ENCODE results near the gene HYAL3. TPM values are rescaled to one million over a fixed set of nuclear protein-coding genes. Genes with fewer than 3 reads are reported as not detected.
A peak's percentile ranks its signal among the peaks of the same experiment; 100 is the strongest.

Gene HYAL3
- total and polyA plus RNA-seq, 2 of the 8 experiments (the other 6 are each of a cell fraction or from before 2014, with no cell fraction given) = 3.2 to 12.2 TPM

DNA sequence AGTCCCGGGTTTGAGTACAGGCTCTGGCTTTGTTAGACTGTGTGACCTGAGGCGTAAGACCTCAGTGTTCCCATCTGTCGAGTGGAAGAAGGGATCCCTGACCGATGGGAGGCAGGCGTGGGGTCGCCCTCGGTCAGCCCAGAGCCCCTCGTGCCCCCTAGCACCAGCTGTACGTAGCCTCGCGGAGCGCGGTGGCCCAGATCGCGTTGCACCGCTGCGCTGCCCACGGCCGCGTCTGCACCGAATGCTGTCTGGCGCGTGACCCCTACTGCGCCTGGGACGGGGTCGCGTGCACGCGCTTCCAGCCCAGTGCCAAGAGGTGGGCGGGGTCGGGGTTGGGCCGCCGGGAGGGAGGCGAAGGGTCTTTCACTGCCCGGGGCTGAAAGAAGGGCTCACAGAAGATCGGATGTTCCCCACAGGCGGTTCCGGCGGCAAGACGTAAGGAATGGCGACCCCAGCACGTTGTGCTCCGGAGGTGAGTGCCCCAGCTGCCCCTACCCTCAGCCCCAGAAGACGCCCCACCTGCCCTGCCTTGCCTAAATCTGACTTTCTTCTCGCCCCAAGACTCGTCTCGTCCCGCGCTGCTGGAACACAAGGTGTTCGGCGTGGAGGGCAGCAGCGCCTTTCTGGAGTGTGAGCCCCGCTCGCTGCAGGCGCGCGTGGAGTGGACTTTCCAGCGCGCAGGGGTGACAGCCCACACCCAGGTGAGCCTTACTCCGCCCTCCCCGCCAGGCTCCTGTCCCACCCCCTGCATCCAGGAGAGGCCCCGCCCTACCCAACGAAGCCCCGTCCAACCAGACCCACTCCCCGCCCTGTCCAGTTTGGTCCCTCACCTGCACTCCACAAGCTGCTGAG, 23.8 kb downstream of the HYAL3 start:
- Histone ChIP-seq H3K9ac (replicated peaks in 1 of 4; ENCODE audit: extremely low read depth in 1 of 4, low read depth in 3 of 4, low read length in 3 of 4) (peak overlapping the region in 2 of 4 experiments; percentile 13 to 21; a peak in 2 of 7 replicates), H3K4me2 (ENCODE audit: insufficient read depth in 1 of 2, low read depth in 2 of 2, low read length in 2 of 2) (peak overlapping the region; percentile 53 to 86), H4K91ac (replicated peaks; ENCODE audit: insufficient read length, low read length) (peak overlapping the region; percentile 90), H2BK5ac (ENCODE audit: low read depth, low read length) (0 out of 2 replicates have a peak overlapping the region, but pooled peaks have one; percentile 30), H3K23ac (ENCODE audit: insufficient read length) (no peak overlapping the region), H3K4ac (replicated peaks; ENCODE audit: insufficient read length, low read depth, low read length) (peak overlapping the region; percentile 74), H3K23me2 (ENCODE audit: low read depth, low read length) (peaks cover 2% of the 10 kb centered on the region; the same call in 1 of the 2 replicates), H4K5ac (ENCODE audit: insufficient read length, low read depth, low read length) (no peak overlapping the region), H3K79me1 (ENCODE audit: low read depth, low read length) (no peaks in the 10 kb centered on the region), H3K4me3 (ENCODE audit: extremely low read depth in 1 of 4, insufficient read depth in 2 of 4, low read depth in 3 of 4, low read length in 4 of 4) (peak overlapping the region; percentile 20 to 61 (median 37)), H3K9me3 (ENCODE audit: insufficient read depth in 2 of 2, low read depth in 1 of 2, low read length in 1 of 2) (no peaks in the 10 kb centered on the region; a peak in 1 of 4 replicates), H3K18ac (ENCODE audit: extremely low read depth, low read length) (peak overlapping the region; percentile 32), H2BK15ac (ENCODE audit: low read length) (no peak overlapping the region; the same call in 1 of the 2 replicates), H2AK5ac (ENCODE audit: low read depth, low read length) (no peak overlapping the region), H3K56ac (replicated peaks; ENCODE audit: insufficient read length, low read depth, low read length) (no peak overlapping the region), H4K8ac (ENCODE audit: extremely low read depth, insufficient read depth, low read length) (peak overlapping the region; percentile 70), H3K4me1 (replicated peaks in 1 of 4; ENCODE audit: control insufficient read depth in 3 of 4, insufficient read depth in 4 of 4, low read length in 3 of 4) (peaks cover 0 to 13% (median 10%) of the 10 kb centered on the region in 4 experiments; a peak in 5 of 7 replicates), H2BK20ac (ENCODE audit: low read length) (no peak overlapping the region), H2AFZ (ENCODE audit: low read length) (no peak overlapping the region), H3K27me3 (replicated peaks in 1 of 4; ENCODE audit: control insufficient read depth in 3 of 4, extremely low read depth in 1 of 4, insufficient read depth in 3 of 4, low read length in 3 of 4) (peaks cover 27 to 54% (median 43%) of the 10 kb centered on the region in 4 experiments), H3K14ac (ENCODE audit: insufficient read length) (no peak overlapping the region), H2BK120ac (replicated peaks; ENCODE audit: low read depth, low read length) (no peak overlapping the region), H2BK12ac (ENCODE audit: low read depth, low read length) (0 out of 2 replicates have a peak overlapping the region, but pooled peaks have one; percentile 81), H3K79me2 (ENCODE audit: control insufficient read depth in 1 of 2, insufficient read depth in 2 of 2, low read length in 2 of 2) (no peaks in the 10 kb centered on the region), H3K27ac (ENCODE audit: low read depth, low read length) (no peak overlapping the region), H4K20me1 (replicated peaks in 1 of 2; ENCODE audit: control insufficient read depth in 1 of 2, insufficient read depth in 2 of 2, low read length in 2 of 2) (no peaks in the 10 kb centered on the region), H3K36me3 (ENCODE audit: control insufficient read depth in 2 of 4, insufficient read depth in 4 of 4, low read length in 3 of 4) (no peaks in the 10 kb centered on the region)
- WGBS, 2 experiments (ENCODE audit: extremely low coverage in 1 of 2, insufficient coverage in 1 of 2, insufficient read length in 1 of 2, insufficient replicate concordance in 2 of 2, low coverage in 1 of 2, low lambda C conversion rate in 2 of 2, missing lambda C conversion rate in 1 of 2) = 17% methylated on average over 54 of the region's 65 CpGs; no CpG with 5 or more reads in 1 of the 2 experiments
- FAIRE-seq (no peak), DNase-seq (ENCODE audit: low read depth in 1 of 2, low spot score in 2 of 2) (peak in 1 of 2 experiments; percentile 80)
- POLR2A ChIA-PET (ENCODE audit: partially characterized antibody) = interaction anchor here (0.6 to 9.6 kb wide), 18 partner anchors 7 to 748 kb away, joined by 3 to 122 read pairs (median 4); partner anchors contain the start of gene IFRD2
- CTCF ChIA-PET (ENCODE audit: partially characterized antibody) = interaction anchor here (0.6 to 53.5 kb wide), 24 partner anchors 9 to 483 kb away, joined by 3 to 2149 read pairs (median 4); partner anchors contain the start of genes GNAI2, GNAT1, HYAL2 and IFRD2
- no peak for TF ChIP-seq FOSL1 (IDR thresholded peaks at IDR 0.05; ENCODE audit: insufficient read depth, low read depth, low read length)
- TF ChIP-seq HDAC2 (IDR thresholded peaks at IDR 0.05; ENCODE audit: borderline replicate concordance in 1 of 2, low read depth in 2 of 2, low read length in 2 of 2) = no peak
- no peak for TF ChIP-seq JUN (IDR thresholded peaks at IDR 0.05; ENCODE audit: low read depth, low read length)
- TF ChIP-seq RBBP5 (IDR thresholded peaks at IDR 0.05; ENCODE audit: borderline replicate concordance, low read depth, low read length) = 0 out of 2 replicates have a peak, but pooled peaks have one; percentile 37
- no peak for TF ChIP-seq POU5F1 (IDR thresholded peaks at IDR 0.05; ENCODE audit: low read depth, low read length)
- no peak for TF ChIP-seq MAFK (IDR thresholded peaks at IDR 0.05; ENCODE audit: low read depth, low read length)
- TF ChIP-seq, protein P1, sequence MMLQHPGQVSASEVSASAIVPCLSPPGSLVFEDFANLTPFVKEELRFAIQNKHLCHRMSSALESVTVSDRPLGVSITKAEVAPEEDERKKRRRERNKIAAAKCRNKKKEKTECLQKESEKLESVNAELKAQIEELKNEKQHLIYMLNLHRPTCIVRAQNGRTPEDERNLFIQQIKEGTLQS (IDR thresholded peaks at IDR 0.05; ENCODE audit: insufficient read depth, low read depth, low read length) = no peak

Measured in H1 (cell line).